LHCN-M2 (cell line): Measurements from ENCODE around the gene CCDC78. TPM values are rescaled to one million over a fixed set of nuclear protein-coding genes. Genes with fewer than 3 reads are reported as not detected.
A peak's percentile ranks its signal among the peaks of the same experiment; 100 is the strongest.

Experiments
- DNase-seq: peaks from one replicate; pipeline ENCODE4 v3.0.0-alpha.2; 2012; ENCODE audit warnings: low read depth
- total RNA-seq: library from RNA; depleted of rRNA; stranded (reverse); fragments of >200 nt; gene quantifications from 2 replicates; pipeline ENCODE4 v1.2.3, GENCODE V29; 2014; rRNA removed

CCDC78 gene
- total RNA-seq, 1 experiment from 2014 or later = 5.1 TPM

DNA sequence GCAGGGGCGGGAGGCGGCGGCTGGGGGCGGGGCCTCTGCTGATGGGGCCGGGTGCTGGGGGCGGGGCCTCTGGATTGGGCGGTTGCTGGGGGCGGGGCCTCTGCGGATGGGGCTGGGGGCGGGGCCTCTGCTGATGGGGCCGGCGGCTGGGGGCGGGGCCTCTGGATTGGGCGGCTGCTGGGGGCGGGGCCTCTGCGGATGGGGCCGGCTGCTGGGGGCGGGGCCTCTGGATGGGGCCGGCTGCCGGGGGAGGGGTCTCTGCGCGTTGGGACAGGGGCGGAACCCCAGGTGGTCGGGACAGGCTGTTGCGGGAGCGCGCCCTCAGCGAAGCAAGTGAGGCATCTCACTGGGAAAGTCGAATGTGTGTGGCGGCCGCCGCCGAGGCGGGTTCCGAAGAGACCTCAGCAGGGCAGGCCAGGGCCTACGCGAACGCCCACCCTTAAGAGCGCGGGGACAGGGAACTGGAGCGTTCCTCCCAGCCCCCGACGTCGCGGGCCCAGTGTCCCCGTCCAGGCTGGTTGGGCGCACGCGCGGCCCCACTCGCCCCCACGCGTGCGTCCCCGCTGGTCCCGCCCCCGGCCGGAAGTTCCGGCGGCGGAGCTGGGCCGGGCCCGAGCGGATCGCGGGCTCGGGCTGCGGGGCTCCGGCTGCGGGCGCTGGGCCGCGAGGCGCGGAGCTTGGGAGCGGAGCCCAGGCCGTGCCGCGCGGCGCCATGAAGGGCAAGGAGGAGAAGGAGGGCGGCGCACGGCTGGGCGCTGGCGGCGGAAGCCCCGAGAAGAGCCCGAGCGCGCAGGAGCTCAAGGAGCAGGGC is 46.2 kb downstream of the CCDC78 start, which contains the start of gene STUB1:
Gene STUB1, plus strand, starts transcription at position 597 of the 811 bp plus-strand sequence. Its CDS starts 116 bp downstream, at position 713.
- DNase-seq = peak; percentile 77

GRCh38 chr16:678858-679813 is 47.1 kb downstream of the CCDC78 start:
- no peak for DNase-seq

DNA sequence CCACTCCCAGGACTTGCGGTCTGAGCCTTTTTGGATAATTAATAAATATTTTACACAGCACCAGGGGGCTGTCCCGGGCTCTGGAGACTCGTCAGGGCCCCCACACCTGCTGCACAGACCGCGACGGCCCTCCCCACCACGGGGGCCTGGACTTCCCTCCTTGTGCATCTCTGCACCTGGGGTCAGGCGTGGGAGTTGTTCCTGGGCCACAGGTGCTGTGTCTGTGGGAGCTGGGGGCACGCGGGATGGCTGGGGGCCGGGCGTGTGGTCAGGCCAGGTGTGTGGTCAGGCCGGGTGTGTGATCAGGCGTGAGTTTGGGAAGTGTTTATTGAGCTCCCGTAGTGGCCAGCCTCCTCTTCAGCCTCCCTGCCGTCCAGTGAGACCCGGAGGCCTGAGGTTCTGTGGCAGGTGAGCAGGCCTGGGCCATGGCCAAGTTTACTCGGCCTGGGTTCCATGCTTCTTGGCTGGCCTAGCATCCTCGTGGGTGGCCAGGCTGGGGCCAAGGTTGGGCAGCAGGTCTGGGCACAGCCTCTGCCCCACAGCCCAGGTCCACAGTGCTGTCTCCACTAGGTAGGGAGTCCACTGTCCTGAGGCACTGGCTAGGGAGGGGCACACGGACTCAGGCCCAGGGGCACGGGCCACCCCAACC is 47.9 kb downstream of the CCDC78 start:
- DNase-seq = no peak

DNA sequence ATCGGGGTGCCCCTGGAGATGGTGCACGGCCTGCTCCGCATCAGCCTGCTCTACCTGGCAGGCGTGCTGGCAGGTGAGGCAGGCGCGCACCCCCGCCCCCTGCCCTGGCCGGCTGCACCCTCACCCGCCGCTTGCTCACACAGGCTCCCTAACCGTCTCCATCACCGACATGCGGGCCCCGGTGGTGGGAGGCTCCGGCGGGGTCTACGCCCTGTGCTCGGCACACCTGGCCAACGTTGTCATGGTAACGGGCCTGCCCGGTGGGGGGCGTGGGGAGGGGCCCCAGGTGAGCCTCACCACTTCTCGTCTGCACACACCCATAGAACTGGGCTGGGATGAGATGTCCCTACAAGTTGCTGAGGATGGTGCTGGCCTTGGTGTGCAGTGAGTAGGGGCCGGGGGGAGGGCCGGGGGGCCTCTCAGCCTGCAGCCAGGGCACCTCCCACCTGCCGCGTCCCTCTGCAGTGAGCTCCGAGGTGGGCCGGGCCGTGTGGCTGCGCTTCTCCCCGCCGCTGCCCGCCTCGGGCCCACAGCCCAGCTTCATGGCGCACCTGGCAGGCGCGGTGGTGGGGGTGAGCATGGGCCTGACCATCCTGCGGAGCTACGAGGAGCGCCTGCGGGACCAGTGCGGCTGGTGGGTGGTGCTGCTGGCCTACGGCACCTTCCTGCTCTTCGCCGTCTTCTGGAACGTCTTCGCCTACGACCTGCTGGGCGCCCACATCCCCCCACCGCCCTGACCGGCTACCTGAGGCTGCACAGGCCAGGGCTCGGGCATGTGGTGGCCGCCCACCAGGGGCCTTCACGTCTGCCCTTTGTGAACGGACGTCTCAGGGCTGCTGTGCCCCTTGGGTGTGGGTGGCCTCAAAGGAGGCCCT is 48.7 kb downstream of the CCDC78 start:
- DNase-seq = no peak

DNA sequence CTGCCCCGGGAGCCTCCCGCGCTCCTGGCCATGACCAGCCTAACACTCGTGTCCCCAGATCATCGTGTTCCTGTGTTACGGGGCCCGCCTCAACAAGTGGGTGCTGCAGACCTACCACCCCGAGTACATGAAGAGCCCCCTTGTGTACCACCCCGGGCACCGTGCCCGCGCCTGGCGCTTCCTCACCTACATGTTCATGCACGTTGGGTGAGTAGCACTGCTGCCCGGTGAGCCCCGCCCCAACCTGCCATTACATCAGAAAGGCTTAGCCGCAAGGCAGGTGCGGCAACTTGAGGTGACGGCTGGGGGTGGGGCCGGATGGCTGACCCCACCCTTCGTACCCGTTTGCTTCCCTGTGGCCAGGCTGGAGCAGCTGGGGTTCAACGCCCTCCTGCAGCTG is 49.3 kb downstream of the CCDC78 start:
- DNase-seq = no peak

- DNase-seq = no peak
These were observed 49.7 kb downstream of the CCDC78 start for GRCh38 chr16:676565-676902.

DNA sequence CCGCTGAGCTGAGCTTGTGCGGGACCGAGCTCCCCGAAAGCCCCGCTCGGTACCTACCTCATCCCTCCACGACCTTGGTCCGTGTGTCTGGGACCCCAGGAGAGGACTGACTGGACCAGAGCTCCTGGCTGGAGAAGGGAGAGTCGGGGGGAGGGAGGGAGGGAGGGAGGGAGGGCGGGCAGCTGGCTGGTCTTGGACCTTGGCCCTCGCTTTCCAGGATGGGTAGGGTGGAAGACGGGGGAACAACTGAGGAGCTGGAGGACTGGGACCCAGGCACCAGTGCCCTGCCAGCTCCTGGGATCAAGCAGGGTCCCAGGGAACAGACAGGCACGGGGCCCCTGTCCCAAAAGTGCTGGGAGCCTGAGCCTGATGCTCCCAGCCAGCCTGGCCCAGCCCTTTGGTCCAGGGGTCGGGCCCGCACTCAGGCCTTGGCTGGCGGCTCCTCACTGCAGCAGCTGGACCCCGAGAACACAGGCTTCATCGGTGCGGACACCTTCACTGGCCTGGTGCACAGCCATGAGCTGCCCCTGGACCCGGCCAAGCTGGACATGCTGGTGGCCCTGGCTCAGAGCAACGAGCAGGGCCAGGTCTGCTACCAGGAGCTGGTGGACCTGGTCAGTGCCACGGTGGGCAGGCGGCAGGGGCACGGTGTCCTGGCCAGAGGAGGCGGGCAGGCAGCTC is 50.2 kb downstream of the CCDC78 start:
- DNase-seq = no peak

DNA sequence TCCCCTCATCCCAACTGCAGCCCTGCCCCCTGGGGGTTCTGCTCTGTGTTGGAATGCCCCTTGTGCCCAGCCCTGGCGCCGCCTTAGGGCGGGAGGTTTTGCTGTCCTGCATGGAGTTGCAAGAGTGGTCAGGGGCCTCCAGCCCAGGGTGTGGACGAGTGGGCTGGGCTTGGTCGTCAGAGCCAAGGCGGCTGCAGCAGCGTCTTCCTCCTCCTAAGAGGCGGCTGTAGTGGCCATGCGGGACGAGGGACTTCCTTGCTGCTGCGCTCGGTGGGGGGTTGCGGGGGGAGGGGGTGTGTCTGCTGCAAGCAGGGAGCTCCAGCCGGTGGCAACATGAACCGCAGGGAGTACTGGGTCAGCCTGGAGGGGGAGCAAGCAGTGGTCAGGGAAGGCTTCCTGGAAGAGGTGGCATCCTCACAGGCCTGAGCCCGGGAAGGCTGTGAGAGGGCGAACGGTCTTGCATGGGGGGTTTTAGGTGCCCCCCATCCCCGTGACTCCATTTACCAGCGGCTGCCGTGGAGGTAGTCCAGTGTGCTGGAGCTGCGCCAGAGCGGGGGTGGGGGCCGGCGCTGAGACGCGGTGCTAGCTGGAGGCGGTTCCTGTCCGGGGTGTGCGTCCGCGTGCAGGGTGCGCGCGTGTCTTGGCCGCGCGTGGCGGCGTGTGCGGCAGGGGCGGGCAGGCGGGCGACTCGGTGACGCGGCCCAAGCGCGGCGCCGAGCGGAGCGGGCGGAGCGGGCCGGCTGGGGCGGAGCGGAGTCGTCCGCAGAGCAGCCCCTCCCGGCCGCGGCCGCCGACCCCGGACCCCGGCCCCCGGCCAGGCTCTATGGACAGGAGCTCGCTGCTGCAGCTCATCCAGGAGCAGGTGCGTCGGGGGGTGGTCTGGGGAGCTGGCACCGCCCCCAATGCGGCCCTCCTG is 51.0 kb downstream of the CCDC78 start, which contains the start of gene RHBDL1:
Gene RHBDL1, plus strand, starts transcription at position 704 of the 916 bp plus-strand sequence. Its CDS starts 120 bp downstream, at position 824.
- DNase-seq = no peak

DNA sequence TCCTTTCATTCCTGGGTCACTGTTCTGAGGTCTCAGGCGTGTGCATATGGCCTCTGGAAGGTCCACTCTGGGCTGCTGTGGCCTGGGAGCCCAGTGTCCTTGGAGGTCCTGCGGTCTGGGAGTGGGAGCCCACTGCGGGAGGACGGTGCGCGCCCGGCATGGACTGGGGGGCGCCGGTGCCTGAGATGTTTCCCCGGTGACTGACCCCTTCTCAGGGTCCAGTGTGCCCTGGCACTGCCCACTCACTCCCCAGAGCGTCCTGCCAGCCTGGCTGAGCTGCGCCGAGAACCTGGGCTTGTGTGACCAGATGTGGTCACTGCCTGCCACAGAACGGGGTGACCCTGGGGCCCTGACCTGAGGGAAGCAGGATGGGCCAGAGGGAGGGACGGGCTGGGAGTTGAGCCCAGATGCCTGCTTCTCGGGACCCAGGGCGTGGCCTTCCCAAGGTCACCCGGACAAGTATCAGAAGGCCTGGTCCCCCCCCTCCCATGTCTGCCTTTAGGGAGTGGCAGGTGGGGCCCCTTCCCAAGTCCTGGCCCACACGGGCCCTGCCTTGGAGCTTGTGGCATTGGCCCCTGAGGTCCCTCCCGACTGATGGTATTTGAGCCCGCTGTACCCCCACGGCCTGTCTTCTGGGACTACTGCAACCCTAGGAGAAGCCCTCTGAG is 51.9 kb downstream of the CCDC78 start:
- no peak for DNase-seq

- DNase-seq = no peak
These were observed 52.7 kb downstream of the CCDC78 start for GRCh38 chr16:673399-673991.

DNA sequence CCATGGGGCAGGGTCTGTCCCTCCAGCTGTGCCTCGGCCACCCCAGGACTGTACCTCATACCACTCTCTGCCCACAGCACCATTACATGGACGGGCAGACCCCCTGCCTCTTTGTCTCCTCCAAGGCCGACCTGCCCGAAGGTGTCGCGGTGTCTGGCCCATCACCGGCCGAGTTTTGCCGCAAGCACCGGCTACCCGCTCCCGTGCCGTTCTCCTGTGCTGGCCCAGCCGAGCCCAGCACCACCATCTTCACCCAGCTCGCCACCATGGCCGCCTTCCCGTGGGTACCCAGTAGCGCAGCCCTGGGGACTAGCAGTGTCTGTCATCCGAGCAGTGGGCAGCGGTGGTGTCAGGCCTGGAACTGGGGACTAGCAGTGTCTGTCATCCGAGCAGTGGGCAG is 53.4 kb downstream of the CCDC78 start:
- DNase-seq = no peak

Other genes with a start within 250 kb of the CCDC78 start
- gene CAPN15, start 198.7 kb downstream of the CCDC78 start, total RNA-seq = 66.5 and 71.1 TPM in 2 replicates
- gene PRR35, start 166.0 kb downstream of the CCDC78 start, total RNA-seq = 0.06 TPM in 1 of 2 replicates, not detected in the other
- gene NHLRC4, start 159.4 kb downstream of the CCDC78 start, total RNA-seq = 0.11 TPM in 1 of 2 replicates, not detected in the other
- 46.7 and 51.4 TPM in 2 replicates for gene PIGQ, start 156.5 kb downstream of the CCDC78 start, total RNA-seq
- 11.9 and 13.3 TPM in 2 replicates for gene RAB40C, start 136.4 kb downstream of the CCDC78 start, total RNA-seq
- 0.06 TPM in 1 of 2 replicates, not detected in the other for gene WFIKKN1, start 95.5 kb downstream of the CCDC78 start, total RNA-seq
- 132 and 145 TPM in 2 replicates for gene METTL26, start 90.1 kb downstream of the CCDC78 start, total RNA-seq
- 19.7 and 20.2 TPM in 2 replicates for gene MCRIP2, start 84.6 kb downstream of the CCDC78 start, total RNA-seq
- gene WDR90, start 77.1 kb downstream of the CCDC78 start, total RNA-seq = 23.4 and 29.1 TPM in 2 replicates
- 79.4 and 87.4 TPM in 2 replicates for gene RHOT2, start 58.3 kb downstream of the CCDC78 start, total RNA-seq
- 0.58 and 0.80 TPM in 2 replicates for gene RHBDL1, start 50.8 kb downstream of the CCDC78 start, total RNA-seq
- gene STUB1, start 46.0 kb downstream of the CCDC78 start, total RNA-seq = 287 and 383 TPM in 2 replicates
- gene JMJD8, start 42.1 kb downstream of the CCDC78 start, total RNA-seq = 68.1 and 71.2 TPM in 2 replicates
- gene WDR24, start 36.0 kb downstream of the CCDC78 start, total RNA-seq = 7.1 and 9.1 TPM in 2 replicates
- 0.13 TPM in 1 of 2 replicates, not detected in the other for gene FBXL16, start 20.6 kb downstream of the CCDC78 start, total RNA-seq
- gene METRN, start 11.3 kb downstream of the CCDC78 start, total RNA-seq = 94.9 and 127 TPM in 2 replicates
- gene ANTKMT, start 5.3 kb downstream of the CCDC78 start, total RNA-seq = 36.7 and 55.9 TPM in 2 replicates
- 10.7 and 19.2 TPM in 2 replicates for gene HAGHL, start 663 bp upstream of the CCDC78 start, total RNA-seq
- 29.0 and 31.9 TPM in 2 replicates for gene CIAO3, start 14.6 kb upstream of the CCDC78 start, total RNA-seq
- not detected in 2 replicates for gene MSLN, start 34.3 kb upstream of the CCDC78 start, total RNA-seq
- gene RPUSD1, start 61.9 kb upstream of the CCDC78 start, total RNA-seq = 46.0 and 56.6 TPM in 2 replicates
- 39.2 and 51.2 TPM in 2 replicates for gene CHTF18, start 62.2 kb upstream of the CCDC78 start, total RNA-seq
- not detected in 2 replicates for gene GNG13, start 74.3 kb upstream of the CCDC78 start, total RNA-seq
- 21.1 and 29.9 TPM in 2 replicates for gene LMF1, start 244.5 kb upstream of the CCDC78 start, total RNA-seq